ENCODE measurements around the gene PRC1. TPM values are rescaled to one million over a fixed set of nuclear protein-coding genes. Genes with fewer than 3 reads are reported as not detected.

The PRC1 gene
- total and polyA plus RNA-seq, 2 of the 13 experiments (the other 11 are each of a cell fraction or from before 2014, with no cell fraction given) = 137 to 162 TPM

- TF ChIP-seq ZNF18 (CRISPR knock-in tag; IDR thresholded peaks at IDR 0.05; ENCODE audit: insufficient replicate concordance) (no peak), ZNF644 (CRISPR knock-in tag; IDR thresholded peaks at IDR 0.05; ENCODE audit: low read depth) (no peak), CBX5 (CRISPR knock-in tag; IDR thresholded peaks at IDR 0.05; ENCODE audit: borderline replicate concordance) (peak; percentile 29; the same call in 1 of the 2 replicates), ZEB1 (IDR thresholded peaks at IDR 0.05; ENCODE audit: insufficient replicate concordance, low read depth) (no peak), HNRNPUL1 (IDR thresholded peaks at IDR 0.05; ENCODE audit: low read depth, low read length) (no peak), KIAA2018 (CRISPR knock-in tag; IDR thresholded peaks at IDR 0.05; ENCODE audit: borderline replicate concordance) (no peak), ZSCAN25 (CRISPR knock-in tag; IDR thresholded peaks at IDR 0.05) (no peak; the same call in 1 of the 2 replicates), TFDP1 (CRISPR knock-in tag; IDR thresholded peaks at IDR 0.05; ENCODE audit: borderline replicate concordance) (peak; percentile 97), ZNF784 (CRISPR knock-in tag; IDR thresholded peaks at IDR 0.05; ENCODE audit: borderline replicate concordance) (0 out of 2 replicates have a peak, but pooled peaks have one; percentile 27), KDM5B (CRISPR knock-in tag; IDR thresholded peaks at IDR 0.05; ENCODE audit: borderline replicate concordance) (peak; percentile 73), ZNF510 (CRISPR knock-in tag; IDR thresholded peaks at IDR 0.05; ENCODE audit: low read depth) (no peak), PAF1 (CRISPR knock-in tag; IDR thresholded peaks at IDR 0.05) (0 out of 2 replicates have a peak, but pooled peaks have one; percentile 36), SMAD9 (CRISPR knock-in tag; IDR thresholded peaks at IDR 0.05) (no peak), SYNCRIP (IDR thresholded peaks at IDR 0.05; ENCODE audit: insufficient read depth, low read depth, low read length) (no peak)
Measured at GRCh38 chr15:90954712-90955623, 39.4 kb downstream of the PRC1 start, which contains the start of gene RCCD1 (continued).

Measured in HepG2 (cell line).